Mucosa of gallbladder (tissue), 1 donor: ENCODE results near the gene BMI1. TPM values are rescaled to one million over a fixed set of nuclear protein-coding genes. Genes with fewer than 3 reads are reported as not detected.
"Not testable (repeated sequence)": the region's sequence is repeated elsewhere in the genome, so short reads cannot be mapped to it uniquely, and the experiment has no call there.

Experiments used
- DNase-seq: peaks from one replicate; pipeline ENCODE4 v3.0.0-alpha.2; 2020; ENCODE audit warnings: low spot score
- total RNA-seq: library from RNA; stranded (reverse); gene quantifications from one replicate; pipeline ENCODE4 v1.2.1, GENCODE V29; 2021
- donor health status: DM: no; HTN: no; CAD: no.

The BMI1 gene
- total RNA-seq: 48.5 TPM

DNA sequence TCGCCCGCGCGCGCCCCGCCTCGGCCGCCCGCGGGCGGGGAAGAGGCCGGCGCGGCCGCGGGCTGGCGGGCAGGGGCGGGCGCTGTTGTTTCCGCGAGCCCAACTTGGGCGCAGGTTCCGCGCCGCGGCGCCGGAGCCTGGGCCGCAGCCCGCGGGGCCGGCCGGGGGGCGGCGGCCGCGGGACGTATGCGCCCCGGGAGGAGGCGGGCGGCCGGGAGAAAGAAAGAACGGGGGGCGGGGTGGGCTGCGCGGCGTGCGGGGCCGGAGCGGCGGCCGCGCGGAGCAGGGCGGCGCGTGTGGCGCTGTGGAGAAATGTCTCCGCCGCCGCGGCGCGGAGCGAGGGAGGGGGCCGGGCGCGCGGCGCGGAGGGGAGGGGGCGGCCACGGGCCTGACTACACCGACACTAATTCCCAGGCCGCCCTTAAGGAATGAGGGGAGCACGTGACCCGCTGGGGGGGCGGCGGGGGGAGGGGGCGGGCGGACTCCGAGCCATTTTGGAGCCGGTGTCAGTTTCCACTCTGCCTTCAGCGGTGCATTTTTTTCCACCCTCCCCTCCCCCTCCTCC, at the start of gene BMI1:
BMI1 (plus strand) TSS at position 509 of the 565 bp plus-strand sequence. CDS start 5,351 bp downstream, outside the sequence.
- DNase-seq: peak; percentile 79

DNA sequence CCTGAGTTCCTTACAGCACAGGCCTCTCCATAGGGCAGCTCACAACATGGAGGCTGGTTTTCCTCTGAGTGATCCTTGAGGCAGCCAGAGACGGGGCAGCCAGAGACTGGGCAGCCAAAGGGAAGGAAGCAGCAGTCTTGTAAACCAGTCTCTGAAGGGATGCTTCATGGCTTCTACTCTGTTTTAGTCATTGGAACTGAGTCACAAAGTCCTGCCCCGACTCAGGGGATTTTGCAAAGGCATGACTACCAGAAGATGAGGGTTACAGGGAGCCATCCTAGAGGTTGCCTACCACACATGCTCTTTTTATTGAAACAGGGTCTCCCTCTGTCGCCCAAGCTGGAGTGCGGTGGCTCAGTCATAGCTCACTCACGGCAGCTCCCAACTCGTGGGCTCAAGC, 49.1 kb upstream of the BMI1 start:
- no peak for DNase-seq

DNA sequence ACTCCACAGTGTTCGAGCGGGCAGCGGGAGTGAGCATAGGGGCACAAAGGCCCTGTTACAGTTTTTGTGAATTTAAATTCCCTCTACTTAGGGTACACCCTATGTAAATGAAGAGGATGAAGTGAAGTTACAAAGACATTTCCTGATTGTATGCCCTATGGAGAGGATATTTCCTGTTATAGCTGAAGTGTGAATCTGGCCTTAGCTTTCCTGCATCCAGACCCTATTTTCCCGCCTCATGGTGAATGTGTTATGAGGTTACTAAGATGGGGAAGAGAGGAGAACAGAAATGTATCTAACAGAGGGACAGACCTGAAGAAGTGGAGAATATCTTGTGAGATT, 42.5 kb upstream of the BMI1 start:
- DNase-seq: no peak

DNA sequence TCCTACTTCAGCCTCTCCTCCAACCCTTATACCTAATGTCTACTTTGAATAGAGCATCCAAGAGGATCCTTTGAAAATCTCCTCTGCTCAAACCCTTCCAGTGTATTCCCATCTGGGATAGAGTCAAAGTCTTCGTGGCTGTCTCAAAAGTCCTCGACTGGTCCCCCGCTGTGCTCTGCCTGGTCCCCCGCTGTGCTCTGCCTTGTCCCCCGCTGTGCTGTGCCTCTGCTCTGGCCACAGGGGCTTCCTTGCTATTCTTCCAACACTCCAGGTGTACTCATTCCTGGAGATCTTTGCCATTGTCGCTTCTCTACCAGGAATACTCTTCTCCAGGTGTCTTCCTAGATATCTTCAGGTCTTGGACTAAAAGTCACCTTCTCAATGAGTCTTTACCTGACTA, 40.8 kb upstream of the BMI1 start:
- no peak for DNase-seq

DNA sequence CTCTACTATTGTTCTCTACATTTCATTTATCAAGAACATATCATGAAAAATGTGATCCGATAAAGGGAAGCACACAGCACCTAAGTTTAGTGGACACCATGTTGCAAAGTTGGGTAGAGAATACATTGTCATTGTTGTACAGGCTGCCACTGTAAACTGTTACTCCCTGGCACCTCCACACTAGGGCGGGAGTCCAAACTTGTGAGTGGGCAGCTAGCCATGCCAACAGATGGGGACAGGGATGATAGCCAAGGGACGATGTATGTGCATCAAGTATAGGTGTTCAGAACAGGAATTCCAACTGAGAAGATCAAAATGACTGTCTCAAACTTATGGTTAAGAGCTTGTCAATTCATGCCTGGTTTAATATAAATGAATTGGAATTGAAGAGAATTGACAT, 35.8 kb upstream of the BMI1 start:
- no peak for DNase-seq

DNA sequence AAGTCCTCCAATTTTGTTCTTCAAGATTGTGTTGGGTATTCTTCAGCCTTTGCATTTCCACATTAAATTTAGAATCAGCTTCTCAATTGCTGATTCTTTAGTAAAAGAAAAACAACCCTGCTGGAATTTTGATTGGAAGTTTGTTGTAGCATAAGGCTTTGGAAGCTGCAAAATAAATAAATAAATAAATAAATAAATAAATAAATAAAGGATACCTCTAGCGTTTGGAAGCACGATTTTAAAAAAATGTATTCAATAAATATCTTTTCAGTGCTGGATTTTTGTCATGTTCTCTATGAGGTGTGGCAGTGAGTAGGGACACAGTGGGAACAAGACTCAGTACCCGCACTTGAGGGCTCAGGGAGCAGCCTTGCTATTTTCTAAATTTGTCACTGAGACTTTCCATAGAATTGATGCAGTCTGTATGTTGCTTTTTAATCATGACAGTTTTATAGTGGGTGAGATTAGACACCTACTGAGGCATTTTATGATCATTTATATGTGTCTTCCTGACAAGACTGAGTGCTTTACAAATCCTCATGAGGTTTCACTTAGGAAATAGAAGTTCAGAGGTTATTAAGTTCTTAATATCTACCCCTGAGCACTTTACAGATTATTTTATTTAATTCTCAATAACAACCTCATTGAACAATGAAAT, 27.0 kb upstream of the BMI1 start:
- no peak for DNase-seq

DNA sequence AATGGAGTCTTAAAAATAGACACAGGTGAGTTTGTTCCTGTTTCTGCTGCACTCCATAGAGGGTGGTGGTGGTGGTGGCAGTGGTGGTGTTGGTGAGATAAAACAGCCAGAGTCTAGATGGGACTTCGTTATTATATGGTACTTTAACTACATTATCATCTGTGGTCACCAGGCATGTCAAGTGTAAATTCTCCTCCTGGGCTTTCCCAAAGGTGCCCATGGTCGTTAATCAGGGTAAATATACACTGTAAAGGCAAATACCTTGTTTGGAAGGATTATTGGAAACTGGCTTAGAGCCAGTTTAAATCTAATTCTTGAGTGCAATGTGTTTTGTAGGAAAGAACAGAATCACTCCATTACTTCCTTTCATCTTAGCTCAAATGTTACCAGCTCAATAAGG, 26.2 kb upstream of the BMI1 start:
- DNase-seq: no peak

DNA sequence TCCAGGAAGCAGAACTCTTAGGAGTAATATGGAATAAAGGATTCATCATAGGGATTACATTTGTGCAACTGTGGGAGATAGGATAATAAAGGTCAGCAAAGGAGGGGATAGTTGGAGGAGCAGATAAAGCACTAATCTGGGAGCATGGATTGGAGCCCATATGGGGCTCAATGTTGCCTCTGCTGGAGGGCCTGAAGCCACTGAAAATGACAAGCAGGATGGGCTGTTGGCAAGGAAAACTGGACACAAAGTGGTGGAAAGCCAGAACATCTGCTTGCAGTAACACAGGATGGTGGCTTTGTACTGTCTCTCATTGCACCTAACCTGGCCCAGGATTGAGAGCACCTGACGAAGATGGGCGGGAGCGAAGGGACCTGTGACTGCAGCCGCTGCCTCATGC, 19.7 kb upstream of the BMI1 start:
- DNase-seq: no peak

DNA sequence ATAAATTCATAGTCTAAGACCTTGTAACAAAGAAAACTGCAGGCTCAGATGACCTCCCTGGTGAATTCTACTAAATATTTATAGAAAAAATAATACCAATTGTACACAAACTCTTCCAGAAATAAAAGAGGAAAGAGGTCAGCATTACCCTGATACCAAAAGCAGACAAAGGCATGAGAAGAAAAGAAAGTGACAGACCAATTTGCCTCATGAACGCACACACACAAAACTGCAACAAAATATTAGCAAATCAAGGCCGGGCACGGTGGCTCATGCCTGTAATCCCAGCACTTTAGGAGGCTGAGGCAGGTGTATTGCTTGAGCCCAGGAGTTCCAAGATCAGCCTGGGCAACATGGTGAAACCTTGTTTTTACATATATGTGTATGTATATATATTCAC, 17.4 kb upstream of the BMI1 start:
- DNase-seq: no peak

DNA sequence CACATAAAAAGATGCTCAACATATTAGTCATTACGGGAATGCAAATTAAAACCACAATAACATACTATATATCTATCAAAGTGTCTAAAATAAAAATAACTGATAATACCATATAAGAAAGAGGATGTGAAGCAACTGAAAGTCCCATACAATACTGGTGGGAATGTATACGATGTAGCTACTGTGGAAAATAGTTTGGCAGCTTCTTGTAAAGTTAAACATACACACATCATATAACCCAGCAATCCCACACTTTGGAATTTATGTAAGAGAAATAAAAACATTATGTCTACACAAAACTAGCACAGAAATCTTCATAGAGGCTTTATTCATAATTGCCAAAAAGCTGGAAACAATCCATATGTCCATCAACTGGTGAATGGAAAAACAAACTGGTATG, 15.2 kb upstream of the BMI1 start:
- no peak for DNase-seq

DNA sequence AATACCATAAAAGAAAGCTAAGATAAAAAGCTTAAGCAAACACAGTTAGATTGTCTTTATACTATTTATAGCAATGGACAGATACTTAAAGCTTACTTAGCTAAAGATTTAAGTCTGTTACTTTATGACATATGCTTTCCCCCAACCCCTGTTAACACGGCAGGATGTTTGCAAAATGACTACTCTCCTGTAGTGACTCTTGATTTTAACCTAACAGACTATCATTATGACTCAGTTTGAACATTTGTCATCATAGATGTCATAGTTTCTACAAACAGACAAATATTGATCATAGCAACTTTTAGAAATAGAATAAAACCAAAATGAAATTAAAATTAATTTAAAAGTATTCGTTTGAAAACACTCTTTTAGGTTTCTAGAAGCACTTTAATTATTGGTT, 12.5 kb upstream of the BMI1 start:
- no peak for DNase-seq

DNA sequence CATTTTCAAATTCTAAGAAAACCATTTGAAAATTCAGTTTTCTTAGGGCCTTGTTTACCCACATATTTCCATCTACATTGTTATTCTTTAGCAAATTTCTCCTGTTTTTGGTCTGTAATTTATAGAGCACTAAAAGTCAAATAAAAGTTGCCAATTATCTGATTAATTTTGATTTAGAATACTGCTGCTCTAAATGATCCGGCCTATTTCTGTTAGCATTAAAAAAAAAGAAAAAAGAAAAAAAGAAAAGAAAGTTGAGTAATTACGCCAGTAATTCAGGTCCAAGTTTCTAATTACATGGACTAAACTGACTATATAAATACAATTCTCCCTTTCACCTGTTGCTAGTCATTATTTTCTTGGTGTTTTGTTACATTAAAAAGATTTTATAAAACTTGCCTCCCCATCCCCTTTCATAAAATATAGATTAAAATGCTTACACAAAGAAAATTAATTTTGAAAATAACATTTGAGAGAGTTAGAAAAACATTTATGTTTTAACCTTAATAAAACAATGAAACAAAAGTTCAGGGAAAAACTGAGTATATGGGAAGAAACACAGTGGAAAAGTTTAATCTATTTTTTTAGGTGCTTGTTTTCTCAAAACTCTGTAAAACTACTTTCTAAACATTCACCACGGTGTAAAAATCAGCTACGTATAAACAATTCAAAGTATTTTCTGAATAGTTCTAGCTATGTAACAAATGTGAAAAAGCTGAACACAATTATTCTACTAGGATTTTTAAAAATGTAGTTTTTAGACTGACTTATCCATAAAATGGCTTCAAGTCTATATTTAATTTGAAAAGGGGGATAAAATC, 11.5 kb upstream of the BMI1 start:
- DNase-seq: no peak

DNA sequence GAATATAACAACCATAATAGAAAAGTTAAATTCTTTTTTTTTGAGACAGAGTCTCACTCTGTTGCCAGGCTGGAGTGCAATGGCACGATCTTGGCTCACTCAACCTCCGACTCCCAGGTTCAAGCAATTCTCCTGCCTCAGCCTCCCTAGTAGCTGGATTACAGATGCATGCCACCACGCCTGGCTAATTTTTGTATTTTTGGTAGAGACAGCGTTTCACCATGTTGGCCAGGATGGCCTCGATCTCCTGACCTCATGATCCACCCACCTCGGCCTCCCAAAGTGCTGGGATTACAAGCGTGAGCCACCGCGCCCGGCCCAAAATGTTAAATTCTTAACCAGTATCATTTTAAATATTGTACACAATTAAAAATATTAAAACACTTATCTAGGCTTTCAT, 10.9 kb upstream of the BMI1 start:
- not testable (repeated sequence) for DNase-seq

DNA sequence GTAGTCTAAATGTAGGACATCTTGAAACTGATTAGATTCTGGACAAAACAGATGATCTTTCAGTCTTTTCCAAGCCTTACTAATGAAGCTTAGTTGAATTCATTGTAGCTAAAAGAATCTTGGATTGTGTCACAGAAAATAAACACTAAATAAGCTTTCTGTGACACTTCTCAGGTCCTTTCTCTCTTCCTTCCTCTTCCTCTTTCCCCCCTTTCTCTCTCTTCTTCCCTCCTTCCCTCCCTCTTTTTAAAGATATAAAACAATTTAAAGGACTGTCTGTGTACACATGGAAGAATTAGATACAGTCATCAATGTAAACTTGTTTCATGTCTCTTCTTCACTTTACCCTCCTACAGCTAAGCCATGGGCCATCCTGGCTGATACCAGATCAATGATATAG, 10.0 kb upstream of the BMI1 start:
- DNase-seq: no peak

DNA sequence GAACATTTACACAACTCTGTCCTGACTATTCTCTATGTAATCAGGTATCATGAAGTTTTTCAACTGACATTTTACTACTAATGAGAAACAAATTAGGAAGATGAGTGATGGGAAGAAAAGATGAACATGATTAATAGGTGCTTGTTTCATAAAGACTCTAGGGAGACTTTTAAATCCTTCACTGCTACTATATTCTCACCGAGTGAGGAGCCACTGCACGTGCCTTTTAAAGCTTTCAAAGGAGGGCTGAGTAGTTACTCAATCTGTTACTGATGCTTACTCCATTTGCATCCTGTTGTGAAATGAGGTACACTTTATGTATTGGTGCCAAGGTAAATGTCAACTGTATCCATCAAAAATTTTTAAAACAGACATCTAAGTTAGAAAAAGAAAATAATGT, 6.0 kb upstream of the BMI1 start:
- DNase-seq: no peak

DNA sequence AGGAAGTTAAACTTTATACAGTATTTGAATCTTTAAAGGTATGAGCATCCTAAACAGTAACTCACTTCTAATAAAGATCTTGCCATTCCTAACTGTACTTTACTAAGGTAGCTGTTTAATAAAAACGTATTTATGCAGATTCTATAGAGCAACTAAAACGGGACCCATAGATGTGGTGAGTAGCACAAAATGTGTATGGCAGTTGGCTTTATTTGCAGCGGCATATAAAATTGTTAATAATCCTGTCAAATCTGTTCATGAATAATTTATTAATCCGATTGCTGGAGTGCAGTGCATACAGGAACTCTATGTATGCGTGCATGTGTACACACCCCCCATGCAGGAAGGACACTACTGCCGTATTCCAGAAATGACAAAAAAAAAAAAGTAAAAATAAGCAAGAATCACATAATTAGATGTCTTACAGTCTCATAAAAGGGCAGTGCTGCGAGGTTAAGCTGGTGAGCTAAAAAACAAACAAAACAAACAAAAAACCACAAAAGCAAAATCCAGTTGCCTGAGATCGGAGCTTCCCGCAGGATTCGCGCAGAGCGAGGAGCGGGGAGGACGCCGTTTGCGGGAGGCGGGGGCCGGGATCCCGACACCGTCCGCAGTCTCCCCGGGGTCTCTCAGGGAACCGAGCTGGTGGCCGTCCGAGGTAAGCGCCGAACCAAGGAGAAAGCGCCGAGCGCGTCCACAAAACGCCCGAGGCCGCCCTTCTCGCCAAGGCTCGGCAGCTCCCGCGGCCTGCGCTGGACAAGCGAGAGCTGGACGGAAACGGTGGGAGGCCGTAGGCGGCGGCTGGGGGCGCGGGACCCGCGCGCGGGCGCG, 5.2 kb upstream of the BMI1 start:
- DNase-seq: no peak

DNA sequence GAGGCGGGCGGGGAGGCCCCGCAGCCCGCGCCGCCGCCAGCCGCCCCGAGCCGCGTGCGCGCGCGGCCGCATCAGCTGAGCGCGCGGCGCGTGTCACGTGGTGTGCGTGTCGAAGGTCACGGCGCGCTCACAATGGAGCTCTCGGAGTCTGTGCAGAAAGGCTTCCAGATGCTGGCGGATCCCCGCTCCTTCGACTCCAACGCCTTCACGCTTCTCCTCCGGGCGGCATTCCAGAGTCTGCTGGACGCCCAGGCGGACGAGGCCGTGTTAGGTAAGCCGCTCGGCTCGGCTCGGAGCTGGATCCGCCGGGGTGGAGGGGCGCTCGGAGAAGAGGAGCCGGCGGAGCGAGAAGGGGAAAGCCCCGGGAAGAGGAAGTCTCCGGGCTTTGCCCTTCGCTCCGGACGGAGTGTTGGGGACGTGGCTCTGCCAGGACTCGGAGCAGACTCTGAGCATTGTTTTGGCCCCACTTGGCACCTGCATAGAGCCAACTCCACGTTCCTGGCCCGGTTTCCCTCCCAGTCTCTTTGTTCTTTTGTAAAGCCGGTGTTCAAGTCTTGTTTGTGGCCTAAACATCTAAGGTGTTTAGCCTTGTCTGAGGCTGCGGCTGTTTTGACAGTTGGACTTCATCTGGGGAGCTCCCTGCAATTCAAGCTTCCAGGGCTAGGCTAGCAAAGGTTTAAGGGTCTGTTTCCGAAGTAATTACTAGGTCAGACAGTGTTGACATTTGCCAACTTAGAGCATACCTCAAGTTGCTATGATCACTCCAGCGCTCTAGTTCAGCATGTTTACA, 4.4 kb upstream of the BMI1 start, which contains the start of gene COMMD3:
COMMD3 (plus strand) TSS at position 103 of the 790 bp plus-strand sequence; CDS start at position 133, 30 bp downstream.
- peak; percentile 89 for DNase-seq

DNA sequence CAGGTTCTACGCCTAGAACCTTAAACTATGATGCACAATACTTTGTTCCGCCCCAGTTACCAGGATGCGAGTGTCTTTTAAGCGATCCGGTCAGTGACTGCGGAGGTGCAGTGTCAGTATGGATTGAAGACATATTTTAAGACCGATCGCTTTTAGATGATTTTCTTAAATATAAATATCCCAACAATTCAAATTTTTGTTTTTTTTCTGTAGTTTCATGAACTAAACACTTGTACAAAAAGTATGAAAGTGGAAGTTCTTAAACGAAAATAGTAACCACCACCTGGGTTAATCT, 3.9 kb upstream of the BMI1 start:
- no peak for DNase-seq

DNA sequence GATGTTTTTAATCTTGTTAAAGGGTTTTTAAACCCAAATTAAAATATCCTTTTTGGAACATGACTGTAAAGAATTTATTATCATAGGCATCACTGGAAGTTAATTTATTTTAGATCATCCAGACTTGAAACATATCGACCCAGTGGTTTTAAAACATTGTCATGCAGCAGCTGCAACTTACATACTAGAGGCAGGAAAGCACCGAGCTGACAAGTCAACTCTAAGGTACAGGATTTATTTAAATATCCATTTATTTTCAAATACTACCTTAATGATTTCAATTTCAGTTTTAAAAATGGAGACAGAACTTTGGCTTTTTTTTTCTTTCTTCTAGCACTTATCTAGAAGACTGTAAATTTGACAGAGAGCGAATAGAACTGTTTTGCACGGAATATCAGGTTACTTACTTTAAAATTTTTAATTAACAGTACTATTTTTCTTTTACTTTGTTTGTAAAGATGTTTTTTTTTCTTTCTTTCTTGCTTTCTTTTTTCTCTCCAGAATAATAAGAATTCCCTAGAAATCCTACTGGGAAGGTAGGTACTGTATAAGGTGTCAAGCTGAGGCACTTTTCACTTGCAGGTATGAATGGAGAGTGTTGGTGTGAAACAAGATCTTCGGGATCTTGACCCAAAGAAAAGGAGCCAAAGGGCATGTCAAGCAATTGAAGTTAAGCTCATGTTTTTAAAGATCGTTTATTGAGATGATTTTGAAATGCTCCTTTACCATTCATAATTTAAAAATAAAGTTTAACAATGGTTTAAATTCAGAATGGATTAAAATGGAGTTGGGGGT, 2.9 kb upstream of the BMI1 start:
- DNase-seq: no peak

DNA sequence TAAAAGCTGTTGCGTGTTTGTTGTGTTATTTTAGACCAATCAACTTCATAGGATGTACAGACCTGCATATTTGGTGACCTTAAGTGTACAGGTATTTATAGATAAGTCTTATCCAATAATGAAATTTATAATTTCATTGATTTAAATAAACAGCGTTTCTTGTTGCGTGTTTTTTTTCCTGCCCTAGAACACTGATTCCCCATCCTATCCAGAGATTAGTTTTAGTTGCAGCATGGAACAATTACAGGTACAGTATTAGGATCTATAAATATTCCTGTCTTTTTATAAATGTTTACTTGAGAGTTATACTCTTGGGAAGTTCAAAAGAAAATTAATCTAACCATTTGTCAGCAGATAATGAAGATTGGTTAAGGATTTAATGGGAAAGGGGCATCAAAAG, 2.1 kb upstream of the BMI1 start:
- DNase-seq: no peak

DNA sequence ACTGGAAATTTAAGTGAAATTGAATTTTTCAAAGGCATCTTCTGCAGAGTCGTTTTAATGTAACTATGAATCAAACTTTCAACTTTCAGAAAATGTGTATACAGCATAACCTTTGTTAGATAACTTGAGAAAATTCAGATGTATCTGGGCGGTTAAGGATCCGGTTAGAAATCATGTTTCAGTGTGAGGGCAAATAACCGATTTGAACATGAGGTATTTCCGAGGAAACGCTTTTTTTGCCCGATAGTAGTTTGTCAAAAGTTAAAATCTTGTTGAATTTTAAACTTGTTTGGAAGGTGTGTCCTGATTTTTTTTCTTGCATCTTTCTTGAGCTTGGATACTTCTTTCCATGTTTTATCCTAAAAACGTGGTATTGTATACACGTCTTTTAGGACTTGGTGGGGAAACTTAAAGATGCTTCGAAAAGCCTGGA, 1.3 kb upstream of the BMI1 start:
- no peak for DNase-seq
